ENCODE data around the gene CBLC.

GRCh38 chr19:44846455-44847143 is 68.9 kb downstream of the CBLC start:
- TF ChIP-seq ZNF24 (IDR thresholded peaks at IDR 0.05): no peak
- no peak for TF ChIP-seq POLR2AphosphoS5 (IDR thresholded peaks at IDR 0.05; ENCODE audit: low read length)
- TF ChIP-seq CREB1 (IDR thresholded peaks at IDR 0.05; ENCODE audit: low read depth): no peak
- TF ChIP-seq BHLHE40 (IDR thresholded peaks at IDR 0.05; ENCODE audit: borderline replicate concordance in 1 of 2, low read depth in 2 of 2, low read length in 1 of 2): no peak
- no peak for TF ChIP-seq NBN (IDR thresholded peaks at IDR 0.05)
- TF ChIP-seq BRCA1 (IDR thresholded peaks at IDR 0.05; ENCODE audit: low read depth, low read length): no peak
- no peak for TF ChIP-seq REST (IDR thresholded peaks at IDR 0.05; ENCODE audit: low read depth, low read length)
- TF ChIP-seq NFYB (IDR thresholded peaks at IDR 0.05; ENCODE audit: insufficient read depth, low read depth, low read length): no peak
- TF ChIP-seq POLR2A (IDR thresholded peaks at IDR 0.05; ENCODE audit: low read depth, low read length): no peak
- TF ChIP-seq ZBTB33 (IDR thresholded peaks at IDR 0.05): no peak
- TF ChIP-seq CTCF (IDR thresholded peaks at IDR 0.05 in 2 of 3, conservative IDR thresholded peaks at IDR 0.05 in 1 of 3; ENCODE audit: control insufficient read depth in 2 of 3, extremely low read depth in 1 of 3, insufficient read depth in 1 of 3, low read depth in 3 of 3, low read length in 3 of 3): no peak
- TF ChIP-seq CREM (IDR thresholded peaks at IDR 0.05; ENCODE audit: low read depth): no peak

Data from GM12878 (cell line).